CD4-positive, alpha-beta T cell treated with Interleukin-12 subunit alpha and Interleukin-12 subunit beta, for 1 hour (primary cell): Measurements from ENCODE around the gene CYB561D1.

Source experiments
- DNase-seq: peaks from one replicate; pipeline ENCODE4 v3.0.0-alpha.2; 2020

Gene CYB561D1

GRCh38 chr1:109502364-109502851 is 8.5 kb downstream of the CYB561D1 start:
- peak; percentile 77 for DNase-seq

- DNase-seq: peak; percentile 28
These were observed 10.0 kb downstream of the CYB561D1 start for GRCh38 chr1:109503935-109504334.

- no peak for DNase-seq
These were observed 11.1 kb downstream of the CYB561D1 start for GRCh38 chr1:109504974-109505373.

GRCh38 chr1:109508001-109508872 is 14.3 kb downstream of the CYB561D1 start:
- DNase-seq: no peak

GRCh38 chr1:109508873-109509175 is 14.9 kb downstream of the CYB561D1 start:
- no peak for DNase-seq

GRCh38 chr1:109509176-109510134 is 15.6 kb downstream of the CYB561D1 start, which contains the start of gene AMIGO1:
TSS of gene AMIGO1 (minus strand) at chr1:109509727. CDS start at chr1:109508912, 815 bp downstream.
- DNase-seq: peak; percentile 70

GRCh38 chr1:109513110-109513710 is 19.3 kb downstream of the CYB561D1 start:
- DNase-seq: no peak

GRCh38 chr1:109514846-109515245 is 21.0 kb downstream of the CYB561D1 start:
- DNase-seq: no peak

- no peak for DNase-seq
These were observed 23.0 kb downstream of the CYB561D1 start for GRCh38 chr1:109516872-109517271.

- DNase-seq: no peak
These were observed 23.4 kb downstream of the CYB561D1 start for GRCh38 chr1:109517337-109517736.

GRCh38 chr1:109521002-109521951 is 27.4 kb downstream of the CYB561D1 start:
- no peak for DNase-seq

GRCh38 chr1:109522026-109522425 is 28.1 kb downstream of the CYB561D1 start:
- no peak for DNase-seq

- DNase-seq: no peak
These were observed 29.8 kb downstream of the CYB561D1 start for GRCh38 chr1:109523706-109524105.

- DNase-seq: no peak
These were observed 33.4 kb downstream of the CYB561D1 start for GRCh38 chr1:109527098-109527811.

GRCh38 chr1:109527846-109528695 is 34.2 kb downstream of the CYB561D1 start:
- no peak for DNase-seq

GRCh38 chr1:109528712-109529111 is 34.8 kb downstream of the CYB561D1 start:
- no peak for DNase-seq

GRCh38 chr1:109529881-109530456 is 36.1 kb downstream of the CYB561D1 start:
- DNase-seq: no peak

GRCh38 chr1:109530457-109531087 is 36.7 kb downstream of the CYB561D1 start:
- DNase-seq: no peak

GRCh38 chr1:109531380-109531779 is 37.5 kb downstream of the CYB561D1 start:
- DNase-seq: no peak
